ENCODE data around the gene NOD2. TPM values are rescaled to one million over a fixed set of nuclear protein-coding genes. Genes with fewer than 3 reads are reported as not detected.

The NOD2 gene
- total and polyA plus RNA-seq, 4 donors: 0.35 to 1.3 (median 0.48) TPM

GRCh38 chr16:50751528-50751927, 58.1 kb downstream of the NOD2 start:
- no peak overlapping the region for H3K4me3 ChIP-seq (ENCODE audit: low read depth in 1 of 3, low read length in 3 of 3)
- H3K4me1 ChIP-seq (ENCODE audit: control insufficient read depth in 4 of 4, insufficient read depth in 4 of 4, low read length in 3 of 4): peaks cover 0 to 7% (median 2%) of the 10 kb centered on the region in 4 donors
- 81% methylated on average over 6 of the region's 6 CpGs for WGBS
- H3K27ac ChIP-seq (ENCODE audit: low read depth in 1 of 2, low read length in 2 of 2): no peak overlapping the region
- no peaks in the 10 kb centered on the region for H3K9me3 ChIP-seq (ENCODE audit: control insufficient read depth in 4 of 4, low read length in 3 of 4)
- no peak overlapping the region for H3K9ac ChIP-seq (ENCODE audit: low read depth in 1 of 2, low read length in 2 of 2)
- peaks cover 5 to 47% (median 24%) of the 10 kb centered on the region in 4 donors for H3K36me3 ChIP-seq (ENCODE audit: control insufficient read depth in 4 of 4, insufficient read depth in 3 of 4, low read depth in 1 of 4, low read length in 3 of 4)
- TF ChIP-seq ZBTB33 (IDR thresholded peaks at IDR 0.05): no peak
- TF ChIP-seq FOXA1 (IDR thresholded peaks at IDR 0.05): no peak
- no peak for TF ChIP-seq EGR1 (IDR thresholded peaks at IDR 0.05; ENCODE audit: low read depth in 2 of 2)
- TF ChIP-seq CTCF (IDR thresholded peaks at IDR 0.05; ENCODE audit: low read depth, low read length, missing input control): no peak
- TF ChIP-seq HNF4G (IDR thresholded peaks at IDR 0.05): no peak
- TF ChIP-seq, protein P1, sequence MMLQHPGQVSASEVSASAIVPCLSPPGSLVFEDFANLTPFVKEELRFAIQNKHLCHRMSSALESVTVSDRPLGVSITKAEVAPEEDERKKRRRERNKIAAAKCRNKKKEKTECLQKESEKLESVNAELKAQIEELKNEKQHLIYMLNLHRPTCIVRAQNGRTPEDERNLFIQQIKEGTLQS (IDR thresholded peaks at IDR 0.05): no peak
- TF ChIP-seq HNF4A (conservative IDR thresholded peaks at IDR 0.05): no peak
- no peak for TF ChIP-seq NR2F2 (IDR thresholded peaks at IDR 0.05)
- no peak for TF ChIP-seq SP1 (IDR thresholded peaks at IDR 0.05)
- no peak for DNase-seq (ENCODE audit: low spot score)
- no peaks in the 10 kb centered on the region for H3K27me3 ChIP-seq (ENCODE audit: control insufficient read depth in 4 of 4, insufficient read depth in 4 of 4, low read length in 3 of 4)

DNA sequence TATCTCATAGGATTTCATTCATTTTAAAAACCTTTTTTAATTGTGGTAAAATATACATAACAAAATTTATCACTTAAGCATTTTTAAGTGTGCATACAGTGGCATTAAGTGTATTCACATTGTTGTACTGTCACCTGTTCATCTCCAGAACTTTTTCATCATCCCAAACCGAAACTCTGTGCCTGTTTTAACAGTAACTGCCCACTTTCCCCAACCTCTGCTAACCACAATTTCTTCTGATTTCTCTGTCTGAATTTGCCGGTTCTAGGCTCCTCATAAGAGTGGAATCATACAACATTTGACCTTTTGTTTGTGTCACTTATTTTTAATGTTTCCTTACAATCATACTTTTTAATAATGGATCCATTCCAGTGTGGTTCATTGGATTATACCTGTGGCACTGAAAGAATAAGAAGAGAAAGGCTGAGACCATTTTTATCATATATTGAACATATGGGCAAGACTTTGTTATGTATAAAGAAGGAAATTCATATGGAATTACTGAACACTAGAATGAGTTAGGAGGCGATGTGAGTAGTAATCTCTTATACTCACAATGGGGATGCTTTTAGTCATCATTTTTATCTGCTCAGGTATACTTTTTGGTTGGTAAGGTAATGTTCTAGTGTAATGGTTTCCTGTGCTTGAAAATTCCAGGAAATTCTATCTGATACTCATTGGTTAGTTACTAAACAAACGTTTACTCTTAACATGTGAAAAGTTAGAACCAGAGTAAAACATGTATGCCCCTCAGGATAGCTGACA, 59.2 kb downstream of the NOD2 start:
- WGBS: 80% methylated on average over 4 of the region's 4 CpGs
- Histone ChIP-seq H3K4me3 (ENCODE audit: low read depth in 1 of 3, low read length in 3 of 3) (no peak overlapping the region), H3K9ac (ENCODE audit: low read depth in 1 of 2, low read length in 2 of 2) (no peak overlapping the region), H3K36me3 (ENCODE audit: control insufficient read depth in 4 of 4, insufficient read depth in 3 of 4, low read depth in 1 of 4, low read length in 3 of 4) (peaks cover 5 to 47% (median 25%) of the 10 kb centered on the region in 4 donors), H3K27me3 (ENCODE audit: control insufficient read depth in 4 of 4, insufficient read depth in 4 of 4, low read length in 3 of 4) (no peaks in the 10 kb centered on the region), H3K4me1 (ENCODE audit: control insufficient read depth in 4 of 4, insufficient read depth in 4 of 4, low read length in 3 of 4) (peaks cover 0 to 3% (median 0%) of the 10 kb centered on the region in 4 donors), H3K27ac (ENCODE audit: low read depth in 1 of 2, low read length in 2 of 2) (no peak overlapping the region), H3K9me3 (ENCODE audit: control insufficient read depth in 4 of 4, low read length in 3 of 4) (no peaks in the 10 kb centered on the region)
- TF ChIP-seq FOXA1 (IDR thresholded peaks at IDR 0.05) (no peak), REST (IDR thresholded peaks at IDR 0.05) (no peak), YY1 (IDR thresholded peaks at IDR 0.05) (no peak), MAX (IDR thresholded peaks at IDR 0.05) (no peak), RAD21 (IDR thresholded peaks at IDR 0.05) (no peak), HNF4G (IDR thresholded peaks at IDR 0.05) (no peak), RXRA (IDR thresholded peaks at IDR 0.05) (no peak), TAF1 (conservative IDR thresholded peaks at IDR 0.05) (no peak), NR2F2 (IDR thresholded peaks at IDR 0.05) (no peak), JUND (IDR thresholded peaks at IDR 0.05) (no peak), GABPA (IDR thresholded peaks at IDR 0.05 in 1 of 2, conservative IDR thresholded peaks at IDR 0.05 in 1 of 2) (no peak), HNF4A (conservative IDR thresholded peaks at IDR 0.05) (no peak)
- TF ChIP-seq, protein P1 (IDR thresholded peaks at IDR 0.05): no peak
- DNase-seq (ENCODE audit: low spot score): no peak

Data from liver (tissue), 9 donors.